Activated CD4-positive, alpha-beta T cell treated with anti-CD3 and anti-CD28 coated beads, Interleukin-2, amount 50 U/mL, for 24 hours (primary cell): ENCODE measurements around the gene OR52D1.

Experiments
- DNase-seq, 2 donors: peaks; one replicate each; pipeline ENCODE4 v3.0.0-alpha.2; 2020; ENCODE audit warnings: low read depth in 1 of 2, low spot score in 1 of 2

Gene OR52D1

DNA sequence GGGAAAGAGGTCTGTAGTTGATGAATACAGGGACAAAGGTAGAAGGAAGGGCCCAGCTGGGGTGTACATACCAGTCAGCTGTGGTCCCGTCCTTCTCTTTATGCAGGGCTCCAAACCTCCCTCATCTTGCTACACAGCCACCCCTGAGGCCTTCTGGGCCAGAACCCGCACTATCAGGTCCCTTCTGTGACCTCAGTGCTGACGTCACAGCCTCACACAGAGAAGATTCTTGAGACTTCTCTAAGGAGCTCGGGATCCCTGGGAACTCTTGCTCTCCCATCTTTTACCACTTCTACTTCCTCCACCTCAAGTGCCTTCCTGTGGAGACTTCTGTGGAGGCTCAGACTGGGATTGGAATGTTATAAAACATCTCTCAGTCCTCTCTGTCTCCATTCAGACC, 21.3 kb downstream of the OR52D1 start, which contains the start of gene UBQLN3:
TSS of gene UBQLN3 (minus strand) at position 155 of the 400 bp plus-strand sequence. CDS start 399 bp downstream, outside the sequence.
- DNase-seq, result no peak

DNA sequence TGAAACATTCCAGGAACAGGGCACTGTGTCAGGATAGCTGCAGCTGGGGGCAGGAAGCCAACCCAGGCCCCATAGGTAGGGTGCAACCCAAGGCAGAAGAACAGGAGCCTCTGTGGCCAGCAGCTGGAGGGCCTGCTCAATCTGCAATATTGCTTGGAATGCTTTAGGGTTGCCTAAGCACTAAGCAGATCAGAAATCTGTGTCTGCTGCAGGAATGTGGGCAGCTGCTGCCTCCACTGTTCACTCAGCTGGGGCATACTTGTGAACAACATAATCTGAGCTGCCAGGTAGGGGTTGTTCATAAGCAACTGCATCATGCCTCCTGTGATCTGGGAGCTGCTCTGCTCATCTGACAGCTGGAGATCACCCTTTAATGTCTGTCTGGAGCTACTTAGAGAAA, 26.4 kb downstream of the OR52D1 start:
- no peak for DNase-seq

- DNase-seq, result no peak
These were observed 28.1 kb downstream of the OR52D1 start, which contains the start of gene UBQLNL for GRCh38 chr11:5516599-5516998. Gene UBQLNL (minus strand): TSS chr11:5516699. CDS start chr11:5516441, 258 bp downstream.

GRCh38 chr11:5521540-5521939, 33.1 kb downstream of the OR52D1 start:
- no peak for DNase-seq

GRCh38 chr11:5522308-5522707, 33.8 kb downstream of the OR52D1 start:
- DNase-seq, result no peak

DNA sequence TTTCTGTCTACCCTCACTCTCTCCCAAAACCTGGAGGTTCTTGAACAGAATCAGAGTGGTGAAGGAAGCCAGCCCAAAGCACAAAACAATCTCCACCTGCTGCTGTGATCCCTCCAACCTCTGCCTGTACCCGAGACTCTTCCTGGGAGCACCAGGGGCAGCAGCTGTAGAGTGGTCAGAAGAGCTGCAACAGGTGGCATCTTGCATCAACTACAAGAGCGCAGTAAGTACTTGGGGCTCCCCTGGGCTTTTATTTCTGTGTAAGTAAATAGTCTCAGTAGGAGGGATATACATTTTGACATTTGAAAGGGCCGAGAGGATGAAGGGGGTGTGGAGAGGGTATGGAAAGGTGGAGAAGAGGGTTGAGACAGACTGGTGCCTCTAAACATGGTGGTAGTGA, 36.3 kb downstream of the OR52D1 start:
- no peak for DNase-seq

DNA sequence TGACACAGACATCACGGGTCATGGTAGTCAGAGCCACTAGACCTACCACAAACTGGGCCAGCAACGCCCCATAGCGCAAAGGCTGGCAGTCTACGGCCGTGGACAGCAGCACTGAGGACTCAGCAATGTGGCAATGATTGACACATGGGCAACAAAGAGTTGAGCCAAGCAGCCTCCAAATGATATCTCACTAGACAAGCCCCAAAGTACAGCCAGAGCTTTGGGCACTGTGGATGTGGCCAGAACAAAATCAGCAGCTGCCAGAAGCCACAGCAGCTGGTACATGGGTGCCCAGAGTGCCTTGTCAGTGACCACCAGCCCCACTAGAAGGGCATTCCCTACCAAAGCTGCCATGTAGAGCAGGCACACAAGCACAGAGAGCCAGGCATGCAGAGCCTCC, 39.2 kb downstream of the OR52D1 start:
- DNase-seq, result no peak

DNA sequence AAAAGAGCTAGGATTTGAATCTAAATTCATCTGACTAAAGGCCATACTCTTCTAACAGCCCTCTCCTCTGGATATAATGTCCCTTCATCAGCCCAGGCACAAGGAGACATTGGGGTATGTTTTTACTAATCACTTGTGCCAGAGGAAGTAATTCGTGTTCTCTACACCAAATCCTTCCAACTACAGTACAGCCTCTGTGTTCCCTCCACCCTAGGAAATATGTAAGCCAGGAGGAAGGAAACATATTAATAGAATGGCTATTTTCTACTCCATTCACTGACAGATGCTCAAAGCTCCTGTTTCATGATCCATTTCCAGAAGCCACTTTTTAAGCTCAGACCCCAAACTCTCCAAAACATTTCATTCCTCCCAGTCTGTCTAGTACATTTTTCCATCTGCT, 40.0 kb downstream of the OR52D1 start:
- no peak for DNase-seq

- DNase-seq, result no peak
These were observed 42.8 kb downstream of the OR52D1 start for GRCh38 chr11:5531053-5531831.

DNA sequence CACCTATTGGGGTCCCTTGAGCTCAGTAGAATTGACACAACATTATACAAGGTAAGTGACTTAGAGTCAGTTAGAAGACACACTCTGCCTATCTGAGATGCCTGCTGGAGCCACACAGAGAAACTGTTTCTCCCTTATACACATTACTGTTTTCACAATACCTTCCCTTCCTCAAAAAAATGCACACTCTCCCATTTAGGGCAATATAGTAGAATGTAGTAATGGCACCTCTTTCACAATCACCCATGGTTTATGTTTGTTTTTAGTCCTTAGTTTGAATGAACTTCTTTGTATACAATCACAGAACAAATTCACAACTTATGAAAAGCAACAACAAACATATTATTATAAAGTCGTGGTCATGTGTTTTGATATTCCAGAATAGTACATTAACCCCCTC, 45.6 kb downstream of the OR52D1 start:
- DNase-seq, result no peak

DNA sequence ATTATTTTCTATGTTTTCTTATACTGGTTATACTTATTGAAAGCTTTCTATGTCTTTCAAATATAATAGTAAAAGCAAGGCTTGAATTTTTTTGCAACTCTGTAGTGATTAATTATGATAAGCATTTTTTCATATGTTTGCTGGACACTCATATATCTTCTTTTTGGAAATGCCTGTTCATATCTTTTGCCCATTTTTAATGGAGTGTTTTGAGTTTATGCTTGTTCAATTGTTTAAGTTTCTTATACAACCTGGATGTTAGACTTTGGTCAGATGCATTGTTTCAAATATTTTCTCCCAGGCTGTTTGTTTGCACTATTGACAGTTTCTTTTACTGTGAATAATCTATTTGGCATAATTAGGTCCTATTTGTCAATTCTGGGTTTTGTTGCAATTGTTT, 48.0 kb downstream of the OR52D1 start:
- no peak for DNase-seq
